DMS53 (cell line): ENCODE results near the gene CD151.

Experiments
- DNase-seq: peaks from one replicate; lab custom pipeline; 2025; lab: John Stamatoyannopoulos, UW

The CD151 gene

DNA sequence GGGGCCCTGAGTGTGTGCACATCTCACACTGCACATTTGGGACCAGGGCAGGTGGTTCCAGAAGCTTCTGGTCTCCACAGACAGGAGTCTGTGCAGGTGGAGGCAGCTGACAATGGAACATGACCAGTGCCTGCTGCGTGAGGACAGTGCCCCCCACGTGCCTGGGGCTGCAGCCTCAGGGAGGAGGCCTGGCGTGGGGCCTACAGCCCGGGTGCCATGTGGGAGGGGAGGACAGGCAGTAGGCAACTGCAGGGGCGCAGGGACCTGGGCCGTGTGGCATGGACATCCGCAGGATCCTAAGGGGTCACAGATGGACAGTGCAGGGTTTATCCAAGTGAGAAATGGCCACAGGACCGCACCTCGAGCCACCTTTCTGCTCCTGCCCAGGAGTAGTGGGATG, 38.7 kb downstream of the CD151 start:
- no peak for DNase-seq

DNA sequence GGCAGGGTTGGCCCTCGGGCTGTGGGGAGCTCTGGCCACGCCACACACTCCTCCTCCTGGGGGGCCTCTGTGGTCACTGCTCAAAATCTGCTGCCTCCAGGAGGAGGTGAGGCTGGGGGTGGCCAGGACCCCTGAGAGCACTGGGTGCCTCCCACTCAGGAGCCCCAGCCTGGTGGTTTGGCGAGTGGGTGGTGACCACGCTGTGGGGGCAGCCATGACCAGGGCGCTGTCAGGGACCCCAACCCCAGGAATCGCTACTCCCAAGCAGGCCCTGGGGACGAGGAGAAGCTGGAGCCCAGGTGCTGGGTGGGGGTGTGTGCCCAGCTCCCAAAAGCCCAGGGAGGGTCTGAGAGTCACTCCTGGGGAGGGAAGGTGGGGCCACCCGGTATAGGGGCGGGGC, 40.0 kb downstream of the CD151 start:
- DNase-seq: no peak

DNA sequence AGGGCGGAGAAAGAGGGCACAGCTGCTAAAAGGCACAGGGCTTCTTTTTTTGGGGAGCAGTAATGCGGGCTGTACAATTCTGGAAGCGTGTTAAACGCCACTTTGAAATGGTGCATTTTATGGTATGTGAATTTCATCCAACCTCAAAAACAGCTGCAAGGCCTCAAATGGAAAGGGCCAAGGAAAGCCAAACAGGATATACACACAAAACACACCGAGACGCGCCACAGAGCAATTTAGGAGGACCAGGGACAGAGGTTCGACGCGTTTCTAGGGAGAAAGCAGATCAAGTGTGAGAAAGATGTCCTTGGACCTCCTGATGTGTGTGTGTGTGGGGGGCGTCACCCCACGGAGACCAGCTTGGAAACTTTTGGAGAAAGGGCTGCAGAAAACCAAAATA, 41.0 kb downstream of the CD151 start:
- no peak for DNase-seq

- no peak for DNase-seq
These were observed 42.5 kb downstream of the CD151 start for GRCh38 chr11:875203-875602.

DNA sequence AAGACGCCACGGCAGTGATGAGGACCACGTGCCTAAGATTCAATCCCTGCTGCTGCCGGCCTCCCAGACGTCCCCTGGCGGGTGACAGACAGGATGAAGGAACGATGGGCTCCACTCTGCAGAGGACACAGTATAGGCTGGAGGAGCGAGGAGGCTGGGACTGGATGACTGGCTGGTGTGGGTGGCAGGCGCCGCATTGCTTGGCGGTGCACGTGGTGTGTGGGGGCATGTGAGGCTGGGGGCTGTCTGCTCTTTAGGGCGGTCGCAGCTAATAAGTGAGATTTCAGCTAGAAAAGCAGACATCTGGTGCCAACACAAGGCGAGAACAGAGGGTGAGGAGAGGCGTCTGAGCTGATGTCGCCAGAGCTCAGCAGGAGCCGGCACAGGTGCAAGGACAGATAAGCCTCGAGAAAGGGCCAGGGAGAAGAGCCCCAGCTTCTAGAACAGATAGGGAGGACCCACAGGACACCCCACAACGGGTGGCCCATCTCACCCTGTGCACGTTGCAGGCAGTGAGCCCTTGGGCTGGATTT, 43.1 kb downstream of the CD151 start:
- DNase-seq: no peak

- no peak for DNase-seq
These were observed 43.8 kb downstream of the CD151 start for GRCh38 chr11:876545-876944.

GRCh38 chr11:877565-877964, 44.8 kb downstream of the CD151 start:
- peak; percentile 70 for DNase-seq

DNA sequence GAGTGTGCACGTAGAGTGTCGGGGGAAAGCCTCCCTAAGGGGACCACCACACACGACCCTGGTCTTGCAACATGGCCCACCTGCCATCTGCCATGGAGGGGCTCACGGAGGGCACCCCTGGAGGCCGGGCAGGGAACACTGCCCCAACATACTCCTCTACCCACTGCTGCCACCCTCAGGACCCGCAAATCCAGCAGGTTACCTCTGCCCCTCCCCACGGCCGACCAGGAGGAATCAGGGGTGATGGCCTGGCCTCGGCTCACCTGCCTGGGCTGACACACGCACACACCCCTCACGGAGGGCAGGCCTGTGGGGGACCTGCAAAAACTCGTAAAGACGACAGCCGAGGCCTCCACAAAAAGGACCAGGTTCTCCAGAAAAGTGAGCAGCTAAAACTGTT, 47.7 kb downstream of the CD151 start:
- DNase-seq: no peak

DNA sequence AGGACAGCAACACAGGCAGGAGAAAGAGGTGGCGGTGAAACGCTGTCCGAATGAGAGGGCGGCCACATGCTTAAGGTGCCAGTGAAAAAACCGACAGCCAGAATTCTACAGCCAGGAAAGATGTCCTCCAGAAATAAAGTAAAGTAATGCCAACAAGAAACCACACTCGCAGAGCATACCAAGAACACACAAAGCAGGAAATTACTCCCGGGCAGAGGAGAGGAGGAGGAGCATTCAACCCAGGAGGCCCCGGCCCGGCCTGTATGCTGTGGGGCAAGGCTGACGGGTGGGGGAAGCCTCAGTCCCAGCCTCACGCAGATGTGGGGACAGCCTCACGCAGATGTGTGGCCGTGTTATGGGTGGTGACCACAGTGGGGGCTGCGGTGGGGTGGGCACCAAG, 49.8 kb downstream of the CD151 start:
- no peak for DNase-seq

- DNase-seq: no peak
These were observed 50.8 kb downstream of the CD151 start for GRCh38 chr11:883527-883926.

DNA sequence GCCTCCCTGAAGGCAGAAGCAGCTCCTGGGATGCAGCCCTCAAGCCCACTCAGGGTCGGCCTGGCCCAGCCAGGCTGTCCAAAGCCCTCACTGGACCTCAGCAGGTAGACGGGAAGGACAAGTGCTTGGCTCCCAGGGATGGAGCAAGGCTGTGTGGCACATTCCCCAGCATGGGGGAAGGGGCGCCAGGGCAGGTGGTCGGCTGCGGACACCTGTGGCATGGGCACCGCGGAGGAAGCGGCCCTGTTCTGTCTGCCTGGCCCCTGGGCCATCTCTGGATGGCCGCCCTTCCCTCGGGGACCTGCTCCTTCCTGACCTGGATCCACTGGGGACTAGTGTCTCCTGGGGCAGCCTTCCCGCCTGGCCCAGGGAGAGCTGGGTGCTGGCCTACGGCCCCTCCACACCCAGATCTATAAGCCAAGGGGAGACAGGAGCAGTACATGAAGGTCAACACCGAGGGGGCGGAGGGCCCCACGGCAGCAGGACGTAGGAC, 51.9 kb downstream of the CD151 start:
- DNase-seq: no peak

- no peak for DNase-seq
These were observed 53.8 kb downstream of the CD151 start for GRCh38 chr11:886568-886967.

- no peak for DNase-seq
These were observed 54.8 kb downstream of the CD151 start for GRCh38 chr11:887589-887988.
